GM18951 (cell line): ENCODE measurements around the gene CYP2D6.
"Not testable (repeated sequence)": the region's sequence is repeated elsewhere in the genome, so short reads cannot be mapped to it uniquely, and the experiment has no call there.

Experiments used
- POLR2A ChIP-seq: IDR thresholded peaks from 4 replicates; pipeline ENCODE4 v1.6.1; 2011; ENCODE audit warnings: mild to moderate bottlenecking; ENCODE audit not compliant: insufficient read length, insufficient read depth; ENCODE audit errors: extremely low read depth
- in situ Hi-C: fragments of 300-500 bp; cut with MboI; formaldehyde crosslinking; loops from one replicate; pipeline ENCODE4 v1.12.0; 2022; ENCODE audit warnings: low sequenced_read_pairs, mixed read lengths, inconsistent platforms; ENCODE audit not compliant: unreplicated experiment

The CYP2D6 gene

DNA sequence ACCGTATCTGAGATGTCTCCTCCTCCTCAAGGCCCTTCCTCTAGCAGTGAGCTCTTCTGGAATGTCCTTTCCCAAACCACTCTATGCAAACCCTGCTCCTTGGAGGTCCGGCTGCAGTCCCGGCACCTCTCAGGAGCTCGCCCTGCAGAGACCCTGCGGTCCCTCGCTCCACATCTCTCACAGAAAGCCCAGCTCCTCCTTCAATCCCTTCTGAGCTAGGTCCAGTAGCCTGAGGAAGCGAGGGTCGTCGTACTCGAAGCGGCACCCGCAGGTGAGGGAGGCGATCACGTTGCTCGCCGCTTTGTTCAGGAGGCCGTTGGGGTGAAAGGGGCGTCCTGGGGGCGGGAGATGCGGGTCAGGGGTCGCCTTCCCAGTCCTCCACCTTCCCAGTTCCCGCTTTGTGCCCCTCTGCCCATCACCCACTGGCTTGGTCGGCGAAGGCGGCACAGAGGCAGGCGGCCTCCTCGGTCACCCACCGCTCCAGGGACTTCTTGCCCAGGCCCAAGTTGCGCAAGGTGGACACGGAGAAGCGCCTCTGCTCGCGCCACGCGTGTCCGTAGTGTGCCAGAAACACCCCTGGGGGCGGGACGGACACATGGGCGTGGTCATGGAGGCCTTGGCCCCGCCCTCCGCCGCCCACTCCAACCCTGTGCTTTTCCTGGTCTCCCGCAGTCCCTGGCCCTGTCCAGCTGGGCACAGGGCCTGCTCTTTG is 21.5 kb upstream of the CYP2D6 start:
- in situ Hi-C loops: no loop called here
- TF ChIP-seq POLR2A: no peak

DNA sequence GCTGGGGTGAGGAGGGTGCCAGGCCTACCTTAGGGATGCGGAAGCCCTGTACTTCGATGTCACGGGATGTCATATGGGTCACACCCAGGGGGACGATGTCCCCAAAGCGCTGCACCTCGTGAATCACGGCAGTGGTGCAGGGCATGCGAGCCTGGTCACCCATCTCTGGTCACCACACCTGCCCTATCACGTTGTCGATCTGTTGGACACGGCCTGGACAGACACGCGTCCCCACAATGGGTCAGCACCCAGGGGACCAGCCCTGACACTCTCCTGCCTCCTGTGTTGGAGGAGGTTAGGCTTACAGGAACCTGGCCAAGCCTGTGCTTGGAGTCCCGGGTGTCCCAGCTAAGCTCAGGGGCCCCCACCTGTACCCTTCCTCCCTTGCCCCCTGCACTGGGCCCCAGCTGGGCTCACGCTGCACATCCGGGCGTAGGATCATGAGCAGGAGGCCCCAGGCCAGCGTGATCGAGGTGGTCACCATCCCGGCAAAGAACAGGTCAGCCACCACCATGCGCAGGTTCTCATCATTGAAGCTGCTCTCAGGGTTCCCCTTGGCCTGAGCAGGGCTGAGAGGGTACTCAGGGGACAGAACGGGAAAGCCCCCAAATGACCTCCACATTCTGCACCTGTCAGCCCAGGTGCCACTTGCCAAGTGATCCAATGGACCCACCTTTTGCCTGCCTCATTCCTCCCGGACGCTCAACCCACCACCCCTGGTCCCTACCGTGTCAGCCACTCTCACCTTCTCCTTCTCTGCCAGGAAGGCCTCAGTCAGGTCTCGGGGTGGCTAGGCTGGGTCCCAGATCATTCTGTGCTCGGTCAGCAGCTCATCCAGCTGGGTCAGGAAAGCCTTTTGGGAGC is 20.3 kb upstream of the CYP2D6 start:
- TF ChIP-seq POLR2A: no peak
- in situ Hi-C loops: no loop called here

DNA sequence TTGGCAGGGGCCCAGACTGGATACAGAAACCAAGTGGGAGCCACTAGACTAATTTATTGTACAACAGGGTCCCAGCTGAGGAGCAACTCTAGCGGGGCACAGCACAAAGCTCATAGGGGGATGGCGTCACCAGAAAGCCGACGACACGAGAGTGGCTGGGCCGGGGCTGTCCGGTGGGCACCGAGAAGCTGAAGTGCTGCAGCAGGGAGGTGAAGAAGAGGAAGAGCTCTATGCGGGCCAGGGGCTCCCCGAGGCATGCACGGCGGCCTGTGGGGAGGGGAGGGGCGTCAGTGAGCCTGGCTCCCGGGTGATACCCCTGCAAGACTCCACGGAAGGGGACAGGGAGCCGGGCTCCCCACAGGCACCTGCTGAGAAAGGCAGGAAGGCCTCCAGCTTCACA is 19.2 kb upstream of the CYP2D6 start:
- in situ Hi-C loops: not testable (repeated sequence)

- TF ChIP-seq POLR2A: no peak
- in situ Hi-C loops: no loop called here
Measured at GRCh38 chr22:42145175-42145574, 14.6 kb upstream of the CYP2D6 start.

DNA sequence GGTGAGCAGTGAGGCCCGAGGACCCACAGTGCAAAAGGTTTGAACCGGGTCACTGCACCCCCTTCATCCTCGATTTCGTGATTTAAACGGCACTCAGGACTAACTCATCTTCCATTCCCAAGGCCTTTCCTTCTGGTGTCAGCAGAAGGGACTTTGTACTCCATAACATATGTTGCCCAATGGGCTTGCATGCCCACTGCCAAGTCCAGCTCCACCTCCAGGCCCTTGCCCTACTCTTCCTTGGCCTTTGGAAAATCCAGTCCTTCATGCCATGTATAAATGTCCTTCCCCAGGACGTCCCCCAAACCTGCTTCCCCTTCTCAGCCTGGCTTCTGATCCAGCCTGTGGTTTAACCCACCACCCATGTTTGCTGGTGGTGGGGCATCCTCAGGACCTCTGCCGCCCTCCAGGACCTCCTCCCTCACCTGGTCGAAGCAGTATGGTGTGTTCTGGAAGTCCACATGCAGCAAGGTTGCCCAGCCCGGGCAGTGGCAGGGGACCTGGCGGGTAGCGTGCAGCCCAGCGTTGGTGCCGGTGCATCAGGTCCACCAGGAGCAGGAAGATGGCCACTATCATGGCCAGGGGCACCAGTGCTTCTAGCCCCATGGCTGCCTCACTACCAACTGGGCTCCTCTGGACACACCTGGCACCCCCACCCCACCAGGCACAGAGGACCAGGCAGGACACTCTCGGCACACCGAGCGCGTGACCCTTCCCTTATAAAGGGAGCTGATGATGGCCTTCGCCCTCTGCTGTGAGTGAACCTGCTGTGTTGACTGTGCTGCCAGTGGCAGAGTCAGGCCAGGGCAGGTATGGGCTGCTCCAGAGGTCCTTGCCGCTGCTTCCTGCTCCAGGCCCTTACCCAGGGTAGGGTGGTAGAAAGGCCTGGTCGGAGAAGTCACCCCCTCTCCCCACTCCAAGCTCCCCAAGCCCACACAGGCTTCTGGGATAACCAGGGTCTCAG is 13.5 kb upstream of the CYP2D6 start:
- in situ Hi-C loops: not testable (repeated sequence)

- in situ Hi-C loops: no loop called here
Measured at GRCh38 chr22:42142771-42143461, 12.3 kb upstream of the CYP2D6 start.

GRCh38 chr22:42141307-42142057 is 10.9 kb upstream of the CYP2D6 start:
- in situ Hi-C loops: not testable (repeated sequence)

More at GRCh38 chr22:42142771-42143461, 12.3 kb upstream of the CYP2D6 start:
- TF ChIP-seq POLR2A: no peak

GRCh38 chr22:42140153-42140552 is 9.5 kb upstream of the CYP2D6 start:
- in situ Hi-C loops: not testable (repeated sequence)

DNA sequence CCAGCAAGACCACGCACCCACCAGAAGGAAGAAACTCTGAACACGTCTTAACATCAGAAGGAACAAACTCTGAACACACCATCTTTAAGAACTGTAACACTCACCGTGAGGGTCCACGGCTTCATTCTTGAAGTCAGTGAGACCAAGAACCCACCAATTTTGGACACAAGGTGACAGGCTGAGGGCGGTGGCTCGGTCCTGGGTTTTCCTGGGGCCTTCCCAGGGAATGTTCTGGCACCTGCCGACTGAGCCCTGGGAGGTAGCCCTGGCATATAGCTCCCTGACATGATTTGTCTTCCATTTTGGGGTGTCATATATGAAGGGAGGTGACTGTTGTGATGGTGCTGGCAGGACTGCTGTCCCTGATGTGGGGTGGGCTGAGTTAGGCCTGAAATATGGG is 8.9 kb upstream of the CYP2D6 start:
- in situ Hi-C loops: not testable (repeated sequence)

DNA sequence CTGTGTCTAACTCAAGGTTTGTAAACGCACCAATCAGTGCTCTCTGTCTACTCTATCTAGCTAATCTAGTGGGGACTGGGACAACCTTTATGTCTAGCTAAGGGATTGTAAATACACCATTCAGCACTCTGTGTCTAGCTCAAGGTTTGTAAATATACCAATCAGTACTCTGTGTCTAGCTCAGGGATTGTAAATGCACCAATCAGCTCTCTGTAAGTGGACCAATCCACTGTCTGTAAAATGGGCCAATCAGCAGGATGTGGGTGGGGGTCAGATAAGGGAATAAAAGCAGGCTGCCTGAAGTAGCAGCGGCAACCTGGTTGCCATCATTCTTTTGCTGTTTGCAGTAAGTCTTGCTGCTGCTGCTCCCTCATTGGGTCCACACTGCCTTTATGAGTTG is 8.4 kb upstream of the CYP2D6 start:
- TF ChIP-seq POLR2A: no peak

DNA sequence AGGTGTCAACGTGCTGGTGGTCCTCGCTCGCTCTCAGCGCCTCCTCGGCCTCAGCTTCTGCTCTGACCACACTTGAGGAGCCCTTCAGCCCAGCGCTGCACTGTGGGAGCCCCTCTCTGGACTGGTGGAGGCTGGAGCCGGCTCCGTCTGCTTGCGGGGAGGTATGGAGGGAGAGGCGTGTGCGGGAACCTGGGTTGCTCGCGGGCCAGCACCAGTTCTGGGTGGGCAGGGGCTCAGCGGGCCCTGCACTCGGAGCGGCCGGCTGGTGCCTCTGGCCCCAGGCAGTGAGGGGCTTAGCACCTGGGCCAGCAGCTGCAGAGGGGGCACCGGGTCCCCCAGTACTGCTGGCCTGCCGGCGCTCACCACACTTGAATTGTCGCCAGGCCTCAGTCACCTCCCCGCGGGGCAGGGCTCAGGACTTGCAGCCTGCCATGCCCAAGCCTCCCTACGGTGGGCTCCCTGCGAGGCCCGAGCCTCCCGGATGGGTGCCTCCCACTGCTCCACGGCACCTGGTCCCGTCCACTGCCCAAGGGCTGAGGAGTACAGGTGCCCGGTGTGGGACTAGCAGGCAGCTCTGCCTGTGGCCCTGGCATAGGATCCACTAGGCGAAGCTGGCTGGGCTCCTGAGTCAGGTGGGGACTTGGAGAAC is 7.6 kb upstream of the CYP2D6 start:
- in situ Hi-C loops: no loop called here
- no peak for TF ChIP-seq POLR2A

More for the DNA sequence above, 8.4 kb upstream of the CYP2D6 start:
- in situ Hi-C loops: no loop called here

DNA sequence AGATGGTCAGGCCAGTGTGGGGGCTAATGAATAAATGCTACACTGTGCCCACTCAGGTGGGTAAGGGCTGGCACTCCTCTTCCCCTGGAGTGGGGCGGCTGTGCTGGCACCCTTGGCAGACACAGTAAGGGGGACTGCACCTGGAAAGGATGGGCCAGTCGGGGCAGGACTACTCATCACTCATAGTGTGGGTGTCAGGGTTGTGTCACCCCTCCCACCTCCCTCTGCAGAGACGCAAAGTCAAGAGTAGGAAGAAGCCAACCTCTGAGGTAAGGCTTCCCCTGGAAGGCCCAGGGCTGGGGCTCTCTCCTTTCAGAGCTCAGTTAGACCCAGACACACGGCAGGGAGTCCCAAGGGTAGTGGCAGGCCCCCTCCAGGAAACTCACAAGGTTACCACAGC is 5.1 kb upstream of the CYP2D6 start:
- in situ Hi-C loops: not testable (repeated sequence)
